Cerebellar cortex (tissue), 1 donor: ENCODE results near the gene FOXP1.

Experiments used
- DNase-seq: peaks from one replicate; pipeline ENCODE4 v3.0.0-alpha.2; 2015; ENCODE audit warnings: low spot score

Gene FOXP1

GRCh38 chr3:71428841-71429596 is 154.5 kb downstream of the FOXP1 start:
- no peak for DNase-seq

- DNase-seq: no peak
Measured at GRCh38 chr3:71425491-71426071, 157.9 kb downstream of the FOXP1 start.

- no peak for DNase-seq
Measured at GRCh38 chr3:71423151-71423906, 160.2 kb downstream of the FOXP1 start.

GRCh38 chr3:71421820-71422566 is 161.5 kb downstream of the FOXP1 start:
- no peak for DNase-seq

- DNase-seq: no peak
Measured at GRCh38 chr3:71421475-71421819, 162.1 kb downstream of the FOXP1 start.

- DNase-seq: no peak
Measured at GRCh38 chr3:71419369-71419768, 164.2 kb downstream of the FOXP1 start.

- DNase-seq: no peak
Measured at GRCh38 chr3:71417791-71418190, 165.7 kb downstream of the FOXP1 start.

- DNase-seq: peak; percentile 11
Measured at GRCh38 chr3:71416876-71417275, 166.7 kb downstream of the FOXP1 start.

- no peak for DNase-seq
Measured at GRCh38 chr3:71415681-71416122, 167.8 kb downstream of the FOXP1 start.

GRCh38 chr3:71414189-71414927 is 169.2 kb downstream of the FOXP1 start:
- DNase-seq: no peak

GRCh38 chr3:71413572-71413971 is 170.0 kb downstream of the FOXP1 start:
- DNase-seq: no peak

- DNase-seq: no peak
Measured at GRCh38 chr3:71409352-71409751, 174.2 kb downstream of the FOXP1 start.

GRCh38 chr3:71408903-71409302 is 174.6 kb downstream of the FOXP1 start:
- DNase-seq: no peak

- no peak for DNase-seq
Measured at GRCh38 chr3:71407823-71408222, 175.7 kb downstream of the FOXP1 start.

GRCh38 chr3:71406972-71407810 is 176.3 kb downstream of the FOXP1 start:
- DNase-seq: no peak

GRCh38 chr3:71402911-71403310 is 180.6 kb downstream of the FOXP1 start:
- no peak for DNase-seq

GRCh38 chr3:71402280-71402679 is 181.2 kb downstream of the FOXP1 start:
- DNase-seq: no peak

- DNase-seq: no peak
Measured at GRCh38 chr3:71401695-71402231, 181.8 kb downstream of the FOXP1 start.

- no peak for DNase-seq
Measured at GRCh38 chr3:71400986-71401451, 182.5 kb downstream of the FOXP1 start.

GRCh38 chr3:71399478-71399877 is 184.1 kb downstream of the FOXP1 start:
- DNase-seq: no peak
